Muscle layer of duodenum (tissue), 2 donors: ENCODE data around the gene CCDC66.
"Not testable (repeated sequence)": the region's sequence is repeated elsewhere in the genome, so short reads cannot be mapped to it uniquely, and the experiment has no call there.

ENCODE experiments used
- H3K27ac ChIP-seq: one replicate; pipeline ENCODE4 v1.7.0; 2013; ENCODE audit warnings: mild to moderate bottlenecking, low read length
- H3K27me3 ChIP-seq: one replicate; pipeline ENCODE4 v1.7.0; 2013; ENCODE audit warnings: low read depth, mild to moderate bottlenecking, control low read depth, low read length
- H3K36me3 ChIP-seq, 2 donors: one replicate each; pipeline ENCODE4 v1.7.0; 2013; ENCODE audit warnings: low read length in 2 of 2, control low read depth in 1 of 2, mild to moderate bottlenecking in 1 of 2; ENCODE audit not compliant: insufficient read depth in 2 of 2, control insufficient read depth in 1 of 2
- H3K4me1 ChIP-seq, 2 donors: one replicate each; pipeline ENCODE4 v1.7.0; 2013; ENCODE audit warnings: low read length in 2 of 2, mild to moderate bottlenecking in 2 of 2, control low read depth in 1 of 2, moderate library complexity in 1 of 2; ENCODE audit not compliant: insufficient read depth in 2 of 2, control insufficient read depth in 1 of 2
- H3K4me3 ChIP-seq, 2 donors: one replicate each; pipeline ENCODE4 v1.7.0; 2013; ENCODE audit warnings: low read length in 2 of 2, low read depth in 1 of 2, mild to moderate bottlenecking in 1 of 2
- H3K9me3 ChIP-seq, 2 donors: one replicate each; pipeline ENCODE4 v1.7.0; 2013; ENCODE audit warnings: low read length in 2 of 2, control low read depth in 1 of 2, mild to moderate bottlenecking in 1 of 2; ENCODE audit not compliant: control insufficient read depth in 1 of 2
- donor health status: healthy.

The CCDC66 gene

GRCh38 chr3:56593455-56594158, 36.6 kb downstream of the CCDC66 start:
- Histone ChIP-seq H3K9me3 (no peaks in the 10 kb centered on the region), H3K4me3 (no peak overlapping the region), H3K36me3 (peaks cover 11 to 17% of the 10 kb centered on the region in 2 donors), H3K27ac (no peak overlapping the region), H3K27me3 (no peaks in the 10 kb centered on the region), H3K4me1 (no peaks in the 10 kb centered on the region)

DNA sequence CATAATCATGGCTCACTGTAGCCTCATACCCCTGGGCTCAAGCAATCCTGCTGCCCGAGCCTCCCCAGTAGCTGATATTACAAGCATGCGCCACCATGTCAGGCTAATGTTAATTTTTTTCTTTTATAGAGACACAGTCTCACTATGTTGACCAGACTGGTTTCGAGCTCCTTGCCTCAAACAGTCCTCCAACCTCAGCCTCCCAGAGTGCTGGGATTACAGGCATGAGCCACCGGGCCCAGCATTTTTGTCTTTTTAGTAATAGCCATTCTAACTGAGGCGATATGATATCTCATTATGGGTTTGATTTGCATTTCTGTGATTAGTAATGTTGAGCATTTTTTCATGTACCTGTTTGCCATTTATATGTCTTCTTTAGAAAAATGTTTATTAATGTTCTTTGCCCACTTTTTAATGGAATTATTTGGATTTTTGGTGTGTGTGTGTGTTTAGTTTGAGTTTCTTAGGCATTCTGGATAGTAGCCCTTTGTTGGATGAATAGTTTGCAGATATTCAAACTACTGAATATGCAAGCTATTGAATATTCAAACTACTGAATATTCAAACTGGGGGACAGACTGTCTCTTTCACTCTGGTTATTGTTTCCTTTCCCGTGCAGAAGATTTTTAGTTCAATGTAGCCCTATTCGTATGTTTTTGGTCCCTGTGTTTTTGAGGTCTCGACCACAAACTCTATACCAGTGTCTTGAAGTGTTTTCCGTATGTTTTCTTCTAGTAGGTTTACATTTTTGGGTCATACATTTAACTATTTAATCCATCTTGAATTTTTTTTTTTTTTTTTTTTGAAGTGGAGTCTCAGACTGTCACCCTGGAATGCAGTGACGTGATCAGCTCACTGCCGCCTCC, 39.2 kb downstream of the CCDC66 start:
- H3K27me3 ChIP-seq: no peaks in the 10 kb centered on the region
- H3K4me3 ChIP-seq: no peak overlapping the region
- H3K27ac ChIP-seq: no peak overlapping the region
- H3K36me3 ChIP-seq: peaks cover 11 to 21% of the 10 kb centered on the region in 2 donors
- no peaks in the 10 kb centered on the region for H3K9me3 ChIP-seq
- H3K4me1 ChIP-seq: no peaks in the 10 kb centered on the region

DNA sequence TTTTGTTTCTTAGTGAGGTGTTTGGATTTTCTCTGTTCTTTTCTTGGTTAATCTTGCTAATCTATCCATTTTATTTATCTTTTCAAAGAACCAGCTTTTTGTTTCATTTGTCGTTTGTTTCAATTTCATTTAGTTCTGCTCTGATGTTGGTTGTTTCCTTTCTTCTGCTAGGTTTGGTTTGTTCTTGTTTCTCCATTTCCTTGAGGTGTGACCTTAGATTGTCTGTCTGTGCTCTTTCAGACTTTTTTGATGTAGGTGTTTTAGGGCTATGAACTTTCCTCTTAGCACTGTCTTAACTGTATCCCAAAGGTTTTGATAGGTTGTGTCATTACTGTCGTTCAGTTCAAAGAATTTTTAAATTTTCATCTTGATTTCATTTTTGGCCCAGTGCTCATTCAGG, 51.5 kb downstream of the CCDC66 start:
- not testable (repeated sequence) for H3K4me1 ChIP-seq, H3K9me3 ChIP-seq, H3K27ac ChIP-seq, H3K27me3 ChIP-seq, H3K4me3 ChIP-seq
- H3K36me3 ChIP-seq: peaks cover 4 to 32% of the 10 kb centered on the region in 2 donors

GRCh38 chr3:56610669-56611335, 53.8 kb downstream of the CCDC66 start:
- no peak overlapping the region for H3K4me3 ChIP-seq
- no peaks in the 10 kb centered on the region for H3K27me3 ChIP-seq
- H3K4me1 ChIP-seq: peaks cover 0 to 5% of the 10 kb centered on the region in 2 donors
- H3K27ac ChIP-seq: no peak overlapping the region
- H3K36me3 ChIP-seq: peaks cover 5 to 31% of the 10 kb centered on the region in 2 donors
- no peaks in the 10 kb centered on the region for H3K9me3 ChIP-seq

- no peaks in the 10 kb centered on the region for H3K9me3 ChIP-seq
- no peak overlapping the region for H3K27ac ChIP-seq
- no peaks in the 10 kb centered on the region for H3K27me3 ChIP-seq
- H3K36me3 ChIP-seq: peaks cover 9 to 26% of the 10 kb centered on the region in 2 donors
- H3K4me3 ChIP-seq: no peak overlapping the region
- H3K4me1 ChIP-seq: peaks cover 0 to 5% of the 10 kb centered on the region in 2 donors
Measured at GRCh38 chr3:56611364-56611763, 54.4 kb downstream of the CCDC66 start.

- Histone ChIP-seq H3K4me3 (no peak overlapping the region), H3K4me1 (peaks cover 0 to 5% of the 10 kb centered on the region in 2 donors), H3K27me3 (no peaks in the 10 kb centered on the region), H3K36me3 (peaks cover 15 to 27% of the 10 kb centered on the region in 2 donors), H3K27ac (no peak overlapping the region), H3K9me3 (no peaks in the 10 kb centered on the region)
Measured at GRCh38 chr3:56612146-56612545, 55.2 kb downstream of the CCDC66 start.

DNA sequence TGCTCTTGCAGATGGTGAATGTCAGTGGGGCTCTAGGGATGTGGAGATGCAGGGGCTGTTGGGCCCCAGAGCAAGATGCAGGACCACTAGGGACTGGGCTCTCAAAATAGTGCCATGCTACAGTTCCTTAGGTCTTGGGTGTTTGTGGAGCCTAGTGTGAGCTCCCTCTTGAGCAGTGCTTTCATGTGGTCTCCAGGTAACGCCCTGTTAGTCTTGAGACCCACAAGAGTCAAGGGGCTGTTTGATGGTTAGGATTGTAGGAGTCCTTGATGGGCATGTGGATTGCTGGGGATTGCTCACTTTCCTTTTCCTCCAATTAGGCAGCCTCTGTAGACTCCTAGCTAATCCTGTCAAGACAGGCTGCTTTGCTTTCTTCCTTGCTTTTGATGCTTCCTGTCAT, 56.0 kb downstream of the CCDC66 start:
- Histone ChIP-seq H3K36me3 (peaks cover 23% of the 10 kb centered on the region in 2 donors), H3K27ac (no peak overlapping the region), H3K9me3 (no peaks in the 10 kb centered on the region), H3K4me1 (peaks cover 0 to 5% of the 10 kb centered on the region in 2 donors), H3K27me3 (no peaks in the 10 kb centered on the region), H3K4me3 (no peak overlapping the region)

DNA sequence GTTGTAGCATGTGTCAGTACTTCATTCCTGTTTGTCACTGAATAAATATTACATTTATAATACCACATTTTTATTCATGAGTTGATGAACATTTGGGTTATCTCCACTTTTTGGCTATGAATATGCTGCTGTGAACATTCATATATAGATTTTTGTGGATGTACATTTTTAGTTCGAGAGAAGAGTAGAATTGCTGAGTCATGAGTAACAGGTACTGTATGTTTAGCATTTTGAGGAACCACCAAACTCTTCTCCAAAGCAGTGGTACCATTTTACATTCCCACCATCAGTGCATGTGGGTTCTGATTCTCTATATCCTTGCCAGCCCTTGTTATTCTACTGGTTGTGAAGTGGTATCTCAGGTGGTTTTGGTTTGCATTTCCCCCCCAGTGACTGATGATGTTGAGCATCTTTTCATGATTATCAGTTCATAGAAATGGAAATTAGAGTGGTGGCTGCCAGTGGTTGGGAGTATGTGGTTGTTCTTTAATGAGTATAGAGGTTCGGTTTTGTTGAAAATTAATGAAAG, 59.6 kb downstream of the CCDC66 start:
- Histone ChIP-seq H3K4me1 (no peaks in the 10 kb centered on the region), H3K27ac (no peak overlapping the region), H3K4me3 (no peak overlapping the region), H3K36me3 (peaks cover 46 to 47% of the 10 kb centered on the region in 2 donors), H3K9me3 (no peaks in the 10 kb centered on the region), H3K27me3 (no peaks in the 10 kb centered on the region)

- no peaks in the 10 kb centered on the region for H3K4me1 ChIP-seq
- no peak overlapping the region for H3K27ac ChIP-seq
- H3K36me3 ChIP-seq: peaks cover 59 to 61% of the 10 kb centered on the region in 2 donors
- H3K4me3 ChIP-seq: no peak overlapping the region
- no peaks in the 10 kb centered on the region for H3K9me3 ChIP-seq
- no peaks in the 10 kb centered on the region for H3K27me3 ChIP-seq
Measured at GRCh38 chr3:56620371-56620770, 63.4 kb downstream of the CCDC66 start.

GRCh38 chr3:56621681-56622080, 64.7 kb downstream of the CCDC66 start:
- Histone ChIP-seq H3K27ac (no peak overlapping the region), H3K9me3 (no peaks in the 10 kb centered on the region), H3K4me3 (no peak overlapping the region), H3K36me3 (peaks cover 52 to 59% of the 10 kb centered on the region in 2 donors), H3K27me3 (no peaks in the 10 kb centered on the region), H3K4me1 (no peaks in the 10 kb centered on the region)

GRCh38 chr3:56622381-56622780, 65.4 kb downstream of the CCDC66 start:
- Histone ChIP-seq H3K4me3 (no peak overlapping the region), H3K36me3 (peaks cover 53 to 54% of the 10 kb centered on the region in 2 donors), H3K9me3 (no peaks in the 10 kb centered on the region), H3K27me3 (no peaks in the 10 kb centered on the region), H3K27ac (no peak overlapping the region), H3K4me1 (no peaks in the 10 kb centered on the region)
